ENCODE measurements around the gene ACY1.

Gene ACY1

DNA sequence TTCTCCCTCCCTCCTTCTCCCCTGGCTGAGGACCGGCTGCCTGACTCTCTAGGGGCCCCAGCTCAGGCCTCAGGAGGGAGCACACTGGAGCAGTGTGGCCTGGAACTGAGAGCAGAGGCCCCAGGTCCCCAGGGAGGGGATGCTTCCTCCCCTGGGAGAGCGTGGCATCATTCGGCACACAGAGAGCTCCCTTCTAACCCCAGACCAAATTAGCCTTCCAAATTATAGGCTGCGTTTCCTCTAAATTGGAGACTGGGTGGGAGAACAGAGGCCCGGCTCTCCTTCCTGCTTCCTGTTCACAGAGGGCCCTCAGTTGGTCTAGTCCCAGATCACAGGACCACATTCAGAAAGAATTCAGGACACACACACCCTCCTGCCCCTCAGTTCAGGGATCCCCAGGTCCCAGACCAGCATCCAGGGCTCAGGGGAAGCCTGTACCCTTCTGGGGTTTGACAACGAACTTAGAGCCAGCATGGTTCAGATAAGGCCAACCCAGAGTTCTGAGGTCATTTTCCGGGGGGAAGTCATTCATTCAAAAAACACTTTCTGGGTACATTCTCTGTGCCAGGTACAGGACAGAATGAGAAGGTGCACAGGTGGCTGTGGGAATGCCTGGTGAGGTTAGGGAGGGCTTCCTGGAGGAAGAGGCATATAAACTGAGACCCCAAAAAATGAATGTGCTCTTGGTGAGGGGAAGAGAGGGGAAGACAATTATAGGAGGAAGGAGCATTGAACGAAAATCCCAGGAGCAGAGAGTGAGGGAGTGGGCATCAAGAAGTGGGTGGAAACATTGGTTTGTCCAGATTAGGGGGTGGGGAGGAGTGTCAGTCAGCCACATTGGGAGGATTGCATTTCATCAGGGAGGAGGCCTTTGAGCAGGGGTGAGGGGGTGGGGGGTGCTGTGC is 40.8 kb downstream of the ACY1 start:
- CTCF ChIA-PET = interaction anchor here (0.9 to 3.1 kb wide), 9 partner anchors 11 to 119 kb away, joined by 3 to 21 read pairs (median 5); partner anchors contain the start of gene ABHD14B
- TF ChIP-seq CTCF (IDR thresholded peaks at IDR 0.05; ENCODE audit: insufficient read depth, low read length, missing control alignments) = no peak
- DNase-seq (ENCODE audit: low read depth, low spot score) = no peak
- H3K4me3 ChIP-seq (ENCODE audit: low read depth, low read length) = no peak overlapping the region
- POLR2A ChIA-PET = interaction anchor here (1.6 kb wide), 1 partner anchor 28 kb away, joined by 6 read pairs; the partner anchor contains the start of gene RPL29

DNA sequence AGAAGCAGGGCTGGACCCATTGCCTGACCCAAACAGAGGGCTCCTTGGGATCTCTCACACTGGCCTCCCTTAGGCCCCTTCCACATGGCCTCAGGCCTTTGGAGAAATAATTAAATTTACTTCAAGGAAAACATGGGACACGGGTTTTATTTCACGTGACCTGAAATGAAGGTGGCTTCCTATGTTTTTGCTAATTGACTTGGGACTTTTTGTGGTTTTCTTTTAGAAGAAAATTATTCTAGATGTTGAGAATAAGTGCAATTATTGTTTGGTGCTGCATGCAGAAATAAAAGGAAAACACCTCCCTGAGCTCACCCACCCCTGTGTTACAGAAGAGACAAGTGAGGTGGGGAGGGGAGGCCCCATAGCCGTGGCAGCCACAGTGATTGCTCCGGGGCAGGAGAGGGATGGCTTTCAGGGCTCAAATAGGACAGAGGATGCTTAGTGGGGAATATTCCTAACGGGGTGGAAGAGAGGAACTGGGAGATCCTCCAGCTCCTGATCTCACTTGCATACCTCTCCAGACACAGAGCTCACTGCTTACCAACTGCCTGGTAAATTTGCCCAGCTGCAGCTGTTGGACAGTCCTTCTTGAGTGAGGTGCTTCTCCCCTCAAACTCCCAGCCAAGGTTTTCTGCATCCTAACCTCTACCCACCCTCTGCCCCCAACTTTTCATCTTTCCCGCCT is 41.6 kb downstream of the ACY1 start:
- no peak overlapping the region for H3K4me3 ChIP-seq (ENCODE audit: low read depth, low read length)
- DNase-seq (ENCODE audit: low read depth, low spot score) = no peak
- POLR2A ChIA-PET = no interaction called here
- CTCF ChIA-PET = no interaction called here
- no peak for TF ChIP-seq CTCF (IDR thresholded peaks at IDR 0.05; ENCODE audit: insufficient read depth, low read length, missing control alignments)

GRCh38 chr3:52025453-52025852 is 42.1 kb downstream of the ACY1 start:
- ChIA-PET POLR2A (no interaction called here), CTCF (no interaction called here)
- DNase-seq (ENCODE audit: low read depth, low spot score) = no peak

DNA sequence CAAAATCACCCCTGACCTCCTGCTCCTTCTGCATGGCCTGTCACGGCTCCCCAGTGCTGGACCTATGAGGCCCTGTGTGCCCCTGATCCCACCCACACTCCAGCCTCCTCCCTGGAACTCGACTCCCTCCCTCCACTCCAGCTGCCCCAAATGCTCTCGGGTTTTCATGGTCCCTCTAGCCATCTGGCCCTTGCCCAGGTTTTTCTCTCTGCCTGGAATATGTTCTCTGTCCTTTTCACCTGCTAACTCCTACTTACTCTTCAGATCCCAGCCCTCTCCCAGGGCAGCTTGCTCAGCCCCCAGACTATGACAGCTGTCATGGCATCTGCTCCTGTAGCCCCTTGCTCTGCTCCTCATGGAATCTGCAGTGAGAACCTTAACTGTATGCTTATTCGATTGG is 42.7 kb downstream of the ACY1 start:
- TF ChIP-seq CTCF (IDR thresholded peaks at IDR 0.05; ENCODE audit: insufficient read depth, low read length, missing control alignments) = no peak
- DNase-seq (ENCODE audit: low read depth, low spot score) = no peak
- CTCF ChIA-PET = no interaction called here
- no peak overlapping the region for H3K4me3 ChIP-seq (ENCODE audit: low read depth, low read length)
- POLR2A ChIA-PET = no interaction called here

More at GRCh38 chr3:52025453-52025852, 42.1 kb downstream of the ACY1 start:
- TF ChIP-seq CTCF (IDR thresholded peaks at IDR 0.05; ENCODE audit: insufficient read depth, low read length, missing control alignments) = no peak
- no peak overlapping the region for H3K4me3 ChIP-seq (ENCODE audit: low read depth, low read length)

GRCh38 chr3:52028572-52028971 is 45.2 kb downstream of the ACY1 start:
- no peak for TF ChIP-seq CTCF (IDR thresholded peaks at IDR 0.05; ENCODE audit: insufficient read depth, low read length, missing control alignments)
- ChIA-PET POLR2A (interaction anchor here (0.6 to 1.7 kb wide), 3 partner anchors 24 to 311 kb away, joined by 3 to 7 read pairs (median 3); partner anchors contain the start of gene DUSP7), CTCF (interaction anchor here (1.2 to 2.3 kb wide), 4 partner anchors 10 to 116 kb away, joined by 3 to 7 read pairs (median 5); no protein-coding TSS in a partner anchor)
- no peak for DNase-seq (ENCODE audit: low read depth, low spot score)
- H3K4me3 ChIP-seq (ENCODE audit: low read depth, low read length) = no peak overlapping the region

DNA sequence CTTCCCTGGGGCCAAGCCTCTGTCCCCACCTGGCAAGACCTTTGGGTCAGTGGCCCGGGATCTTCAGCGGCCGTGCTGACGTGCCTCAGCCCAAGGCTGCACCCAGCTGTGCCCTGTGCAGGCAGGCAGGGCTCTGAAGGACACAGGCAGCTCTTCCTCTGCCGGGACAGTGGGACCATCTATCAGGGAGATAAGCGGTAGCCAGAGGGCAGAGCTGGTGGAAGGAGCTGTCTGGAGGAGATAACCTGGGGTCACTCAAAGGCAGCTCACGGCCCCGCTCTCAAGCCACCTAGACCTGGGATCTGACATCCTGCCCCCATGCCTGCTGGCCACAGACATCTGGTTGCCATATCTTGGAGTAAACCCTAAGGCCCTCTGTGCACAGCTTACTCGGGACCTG is 45.7 kb downstream of the ACY1 start:
- CTCF ChIA-PET = interaction anchor here (1.0 to 2.3 kb wide), 5 partner anchors 9 to 116 kb away, joined by 3 to 7 read pairs (median 4); no protein-coding TSS in a partner anchor
- TF ChIP-seq CTCF (IDR thresholded peaks at IDR 0.05; ENCODE audit: insufficient read depth, low read length, missing control alignments) = no peak
- no peak overlapping the region for H3K4me3 ChIP-seq (ENCODE audit: low read depth, low read length)
- POLR2A ChIA-PET = interaction anchor here (0.6 to 1.7 kb wide), 3 partner anchors 24 to 310 kb away, joined by 3 to 7 read pairs (median 3); partner anchors contain the start of gene DUSP7
- no peak for DNase-seq (ENCODE audit: low read depth, low spot score)

All from AG04449 (cell line).